Renal cortex interstitium (tissue), 15 donors: Measurements from ENCODE around the gene HIF1AN. TPM values are rescaled to one million over a fixed set of nuclear protein-coding genes. Genes with fewer than 3 reads are reported as not detected.

ENCODE experiments used
- DNase-seq, 11 donors: peaks; one replicate each; pipeline ENCODE4 v3.0.0-alpha.2; 2013; ENCODE audit warnings: low read depth in 9 of 11, low spot score in 4 of 11; ENCODE audit errors: extremely low read depth in 1 of 11
- long read RNA-seq, 16 experiments: transcript quantifications; one replicate each; lab custom pipeline, GENCODE V29; 2026
- polyA plus RNA-seq, 3 donors: library from polyadenylated mRNA; unstranded; fragments of 120-200 nt; gene quantifications; one replicate each; pipeline ENCODE4 v1.2.1, GENCODE V29; 2013; ENCODE audit not compliant: insufficient read length in 3 of 3

HIF1AN gene
- 10 to 100 TPM; 36.9 to 48.4 (median 44.5) TPM for polyA plus RNA-seq
- long read RNA-seq, donor 1, full-length matches to known transcripts, result 5 of 5 reads
- long read RNA-seq, donor 1, partial matches to known transcripts, result 0 of 5 reads
- long read RNA-seq, donor 1, other reads (novel, unspliced or antisense), result 0 of 5 reads
- long read RNA-seq, donor 2, full-length matches to known transcripts, result 7 of 7 reads
- long read RNA-seq, donor 2, partial matches to known transcripts, result 0 of 7 reads
- long read RNA-seq, donor 2, other reads (novel, unspliced or antisense), result 0 of 7 reads
- long read RNA-seq, donor 3, full-length matches to known transcripts, result 19 of 19 reads
- long read RNA-seq, donor 3, partial matches to known transcripts, result 0 of 19 reads
- long read RNA-seq, donor 3, other reads (novel, unspliced or antisense), result 0 of 19 reads
- long read RNA-seq, donor 4, full-length matches to known transcripts, result 5 of 5 reads
- long read RNA-seq, donor 4, partial matches to known transcripts, result 0 of 5 reads
- long read RNA-seq, donor 4, other reads (novel, unspliced or antisense), result 0 of 5 reads
- long read RNA-seq, donor 5, result 0 reads
- long read RNA-seq, donor 6, full-length matches to known transcripts, result 10 of 10 reads
- long read RNA-seq, donor 6, partial matches to known transcripts, result 0 of 10 reads
- long read RNA-seq, donor 6, other reads (novel, unspliced or antisense), result 0 of 10 reads
- long read RNA-seq, donor 7, full-length matches to known transcripts, result 8 of 8 reads
- long read RNA-seq, donor 7, partial matches to known transcripts, result 0 of 8 reads
- long read RNA-seq, donor 7, other reads (novel, unspliced or antisense), result 0 of 8 reads
- long read RNA-seq, donor 8, full-length matches to known transcripts, result 15 of 15 reads
- long read RNA-seq, donor 8, partial matches to known transcripts, result 0 of 15 reads
- long read RNA-seq, donor 8, other reads (novel, unspliced or antisense), result 0 of 15 reads
- long read RNA-seq, donor 9, full-length matches to known transcripts, result 16 of 16 reads
- long read RNA-seq, donor 9, partial matches to known transcripts, result 0 of 16 reads
- long read RNA-seq, donor 9, other reads (novel, unspliced or antisense), result 0 of 16 reads
- long read RNA-seq, donor 10, full-length matches to known transcripts, result 14 of 14 reads
- long read RNA-seq, donor 10, partial matches to known transcripts, result 0 of 14 reads
- long read RNA-seq, donor 10, other reads (novel, unspliced or antisense), result 0 of 14 reads
- long read RNA-seq, donor 11, full-length matches to known transcripts, result 10 of 10 reads
- long read RNA-seq, donor 11, partial matches to known transcripts, result 0 of 10 reads
- long read RNA-seq, donor 11, other reads (novel, unspliced or antisense), result 0 of 10 reads
- long read RNA-seq, donor 12, full-length matches to known transcripts, result 2 of 2 reads
- long read RNA-seq, donor 12, partial matches to known transcripts, result 0 of 2 reads
- long read RNA-seq, donor 12, other reads (novel, unspliced or antisense), result 0 of 2 reads
- long read RNA-seq, donor 13, result 0 reads
- long read RNA-seq, donor 14, full-length matches to known transcripts, result 10 of 36 reads
- long read RNA-seq, donor 14, partial matches to known transcripts, result 26 of 36 reads
- long read RNA-seq, donor 14, other reads (novel, unspliced or antisense), result 0 of 36 reads
- long read RNA-seq, donor 15, full-length matches to known transcripts, result 4 of 4 reads
- long read RNA-seq, donor 15, partial matches to known transcripts, result 0 of 4 reads
- long read RNA-seq, donor 15, other reads (novel, unspliced or antisense), result 0 of 4 reads
- long read RNA-seq, donor 16, full-length matches to known transcripts, result 27 of 27 reads
- long read RNA-seq, donor 16, partial matches to known transcripts, result 0 of 27 reads
- long read RNA-seq, donor 16, other reads (novel, unspliced or antisense), result 0 of 27 reads

DNA sequence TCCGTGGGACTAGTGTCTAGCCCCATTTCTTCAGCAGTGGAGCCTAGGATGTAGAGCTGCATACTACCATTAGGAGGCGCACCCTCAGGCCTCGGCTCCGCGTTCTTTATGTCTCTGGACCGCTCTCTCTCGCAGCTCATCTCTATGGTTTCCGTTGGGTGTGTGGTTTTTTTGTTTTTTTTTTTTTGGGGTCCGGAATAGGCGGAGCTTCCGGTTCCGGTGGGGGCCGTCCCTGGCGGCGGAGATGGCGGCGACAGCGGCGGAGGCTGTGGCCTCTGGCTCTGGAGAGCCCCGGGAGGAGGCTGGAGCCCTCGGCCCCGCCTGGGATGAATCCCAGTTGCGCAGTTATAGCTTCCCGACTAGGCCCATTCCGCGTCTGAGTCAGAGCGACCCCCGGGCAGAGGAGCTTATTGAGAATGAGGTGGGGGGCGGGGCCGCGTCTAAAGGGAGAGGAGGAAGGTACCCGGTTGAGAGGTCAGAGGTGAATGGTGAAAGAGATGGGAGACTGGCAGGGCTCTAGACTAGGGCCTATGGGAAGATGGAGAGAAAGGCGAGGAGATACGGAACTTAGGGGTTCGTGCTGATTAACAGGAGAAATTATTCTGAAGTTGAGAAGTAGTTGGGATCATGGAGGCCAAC is at the start of gene HIF1AN:
Gene HIF1AN (plus strand): TSS at position 229 of the 639 bp plus-strand sequence. CDS start 16 bp downstream, at position 245.
- peak; percentile 85 to 95 (median 91) for DNase-seq

DNA sequence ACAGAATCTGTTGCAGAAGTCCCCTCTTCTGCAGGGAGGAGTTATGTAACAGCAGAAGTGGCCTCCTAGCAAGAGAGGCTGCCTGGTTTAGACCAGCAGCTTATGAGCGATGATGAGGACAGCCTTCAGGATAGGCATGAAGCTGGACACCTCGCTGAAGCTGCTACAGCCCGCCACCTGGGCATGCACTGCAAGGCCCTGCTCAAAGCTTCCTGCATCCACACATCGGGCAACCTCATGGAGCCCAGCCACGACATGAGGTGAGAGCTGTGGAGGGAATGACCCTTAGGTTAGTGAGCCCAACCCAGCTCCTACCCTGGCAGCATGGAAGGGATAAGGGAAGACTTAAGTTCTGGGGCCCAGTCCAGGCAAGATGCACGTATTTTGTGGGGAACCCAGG is 48.2 kb upstream of the HIF1AN start:
- no peak for DNase-seq

DNA sequence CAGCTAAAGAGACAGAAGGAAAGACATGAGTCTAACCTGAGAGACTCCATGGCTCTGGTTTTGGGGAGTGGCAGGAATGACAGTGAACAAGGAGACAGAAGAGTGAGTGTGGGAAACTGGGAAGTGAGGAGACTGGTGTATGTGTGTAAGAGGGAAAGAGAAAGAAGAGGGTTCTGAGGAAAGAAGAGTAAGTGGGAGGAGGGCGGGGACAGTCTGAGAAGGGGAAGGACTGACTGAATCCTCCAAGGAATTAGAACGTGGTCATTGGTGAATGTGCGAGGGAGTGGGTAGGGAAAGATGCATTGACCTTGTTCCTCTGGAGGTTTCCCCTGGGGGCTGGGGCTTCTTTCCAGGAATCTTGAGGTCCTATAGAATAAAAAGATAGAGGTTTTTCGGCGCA is 46.3 kb upstream of the HIF1AN start:
- DNase-seq, result no peak

DNA sequence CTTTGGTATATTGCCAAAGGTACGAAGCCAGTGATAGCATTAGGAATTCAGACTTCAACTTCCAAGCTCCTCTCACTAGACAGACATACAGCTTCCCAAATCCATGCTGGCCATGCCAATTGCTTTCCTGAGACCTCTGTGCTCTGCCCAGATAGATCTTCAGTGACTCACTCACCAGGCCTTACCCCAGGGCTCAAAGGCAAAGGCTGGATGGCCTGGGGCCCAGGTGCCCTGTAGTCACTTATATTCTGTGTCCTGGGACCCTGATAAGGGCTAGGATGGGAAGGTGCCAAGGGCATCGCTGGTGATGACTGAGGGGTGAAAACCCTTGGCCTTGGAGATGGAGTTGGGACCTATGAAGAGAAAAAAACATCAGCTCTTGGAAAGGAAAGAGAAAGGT is 45.2 kb upstream of the HIF1AN start:
- no peak for DNase-seq

DNA sequence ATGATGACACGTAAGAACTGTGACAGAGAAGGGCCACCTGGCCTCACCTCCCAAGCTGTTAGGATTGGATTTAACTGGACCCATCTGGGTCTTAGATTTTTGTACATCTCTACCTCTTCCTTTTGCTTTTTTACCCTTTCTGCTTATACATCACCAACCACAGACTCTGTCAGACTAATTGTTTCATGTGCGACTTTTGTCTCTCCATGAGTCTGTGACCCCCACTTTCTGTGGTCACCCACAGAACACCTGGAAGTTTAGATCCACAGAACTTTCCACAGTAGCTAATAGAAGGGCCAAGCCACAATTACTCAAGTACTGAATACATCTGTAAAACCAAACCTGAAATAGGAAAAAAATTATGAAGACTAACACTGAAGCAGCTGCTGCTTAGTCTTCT is 39.2 kb upstream of the HIF1AN start:
- DNase-seq, result no peak

DNA sequence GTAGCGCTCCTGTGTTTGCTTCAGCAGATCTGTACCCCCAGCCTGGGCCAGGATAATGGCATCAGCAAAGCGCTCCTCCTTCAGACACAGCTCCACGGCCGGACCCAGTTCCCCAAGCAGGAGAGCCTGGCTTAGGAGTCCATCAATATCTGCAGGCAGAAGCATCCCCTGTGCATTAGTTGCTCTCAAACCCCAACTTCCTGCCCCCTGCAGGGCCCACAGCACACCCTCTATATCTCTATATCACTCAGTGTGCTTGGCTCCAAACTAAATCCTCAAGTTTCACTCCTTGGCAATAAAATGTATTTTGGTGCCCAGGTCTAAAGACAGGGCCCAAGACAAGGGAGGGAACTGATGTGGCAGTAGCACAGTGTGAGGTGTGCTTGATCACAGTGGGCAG is 37.7 kb upstream of the HIF1AN start:
- no peak for DNase-seq

DNA sequence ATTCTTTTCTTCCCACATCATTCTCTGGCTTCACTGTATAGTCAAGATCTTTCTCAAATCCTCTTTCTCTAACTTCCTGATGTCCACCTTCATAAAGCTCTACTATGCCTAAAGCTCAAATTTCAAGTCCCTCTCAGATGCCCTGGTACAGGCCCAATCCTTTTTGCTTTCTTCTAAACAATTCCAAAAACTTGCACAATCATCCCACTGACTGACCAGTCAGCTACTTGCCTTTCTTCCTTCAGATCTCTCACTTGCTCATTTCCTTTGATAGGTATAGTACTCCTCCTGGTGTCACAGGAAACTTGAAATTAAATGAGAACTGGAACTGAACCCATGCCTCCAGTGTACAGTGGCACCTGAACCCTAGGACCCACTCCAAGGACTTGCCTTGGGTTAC is 34.3 kb upstream of the HIF1AN start:
- DNase-seq, result no peak

DNA sequence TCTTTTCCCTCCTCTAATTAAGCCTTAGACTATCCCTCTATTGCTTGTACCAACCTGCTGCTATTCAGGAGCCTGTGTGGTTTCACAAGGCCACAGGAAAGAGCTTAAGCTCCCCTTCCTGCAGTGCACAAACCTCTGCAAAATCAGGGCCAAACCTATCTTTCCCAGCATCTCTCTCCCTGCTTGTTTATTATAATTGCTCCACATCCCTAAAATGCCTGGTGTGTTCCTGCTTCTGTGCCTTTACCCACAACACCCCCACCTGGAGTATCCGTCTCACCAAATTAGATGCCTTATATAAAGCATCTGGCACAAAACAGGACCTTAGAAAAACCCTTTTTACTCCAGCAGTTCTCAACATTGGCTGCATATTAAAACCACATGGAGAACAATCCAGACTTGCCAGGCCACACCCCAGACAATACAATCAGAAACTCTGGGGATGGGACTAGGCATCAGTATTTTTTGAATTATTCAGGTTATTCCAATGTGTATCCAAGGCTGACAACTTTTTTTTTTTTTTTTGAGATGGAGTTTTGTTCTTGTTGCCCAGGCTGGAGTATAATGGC is 32.7 kb upstream of the HIF1AN start:
- DNase-seq, result no peak

DNA sequence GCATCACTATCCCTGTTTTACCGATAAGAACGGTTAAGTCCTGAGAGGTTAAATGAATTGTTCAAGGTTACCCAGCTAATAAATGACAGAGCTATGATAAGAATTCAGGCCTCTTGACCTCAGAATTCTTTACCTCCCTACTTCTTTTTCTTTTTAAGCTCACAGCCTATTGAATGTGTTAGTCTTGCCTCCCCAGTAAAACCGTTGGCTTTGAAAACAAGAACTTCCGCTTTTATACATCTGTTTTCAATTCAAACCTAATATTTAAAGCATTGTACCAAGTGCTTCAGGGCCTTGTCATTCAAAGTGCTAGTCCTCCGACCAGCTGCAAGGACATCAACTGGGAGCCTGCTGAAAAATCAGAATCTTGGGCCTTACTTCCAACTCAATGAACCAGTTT is 31.6 kb upstream of the HIF1AN start:
- peak in 1 of 11 donors; percentile 28 for DNase-seq

DNA sequence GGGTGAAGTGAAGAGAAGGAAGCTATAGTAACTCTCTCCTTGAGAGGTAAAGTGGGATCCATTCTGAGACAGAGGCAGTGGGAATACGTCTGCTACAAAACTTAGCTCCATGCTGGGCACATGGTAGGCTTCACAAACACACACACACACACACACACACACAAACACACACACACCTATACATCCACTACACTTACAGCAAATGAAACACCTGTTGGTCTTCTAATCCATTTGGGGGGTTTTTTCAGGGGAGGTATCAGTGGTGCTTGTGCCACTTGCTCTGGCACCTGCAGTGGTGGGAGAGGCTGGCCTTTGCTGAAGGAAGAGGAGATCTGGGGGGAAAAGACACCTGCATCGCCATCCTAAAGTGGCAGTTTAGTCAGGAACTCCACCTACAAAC is 30.6 kb upstream of the HIF1AN start:
- no peak for DNase-seq

DNA sequence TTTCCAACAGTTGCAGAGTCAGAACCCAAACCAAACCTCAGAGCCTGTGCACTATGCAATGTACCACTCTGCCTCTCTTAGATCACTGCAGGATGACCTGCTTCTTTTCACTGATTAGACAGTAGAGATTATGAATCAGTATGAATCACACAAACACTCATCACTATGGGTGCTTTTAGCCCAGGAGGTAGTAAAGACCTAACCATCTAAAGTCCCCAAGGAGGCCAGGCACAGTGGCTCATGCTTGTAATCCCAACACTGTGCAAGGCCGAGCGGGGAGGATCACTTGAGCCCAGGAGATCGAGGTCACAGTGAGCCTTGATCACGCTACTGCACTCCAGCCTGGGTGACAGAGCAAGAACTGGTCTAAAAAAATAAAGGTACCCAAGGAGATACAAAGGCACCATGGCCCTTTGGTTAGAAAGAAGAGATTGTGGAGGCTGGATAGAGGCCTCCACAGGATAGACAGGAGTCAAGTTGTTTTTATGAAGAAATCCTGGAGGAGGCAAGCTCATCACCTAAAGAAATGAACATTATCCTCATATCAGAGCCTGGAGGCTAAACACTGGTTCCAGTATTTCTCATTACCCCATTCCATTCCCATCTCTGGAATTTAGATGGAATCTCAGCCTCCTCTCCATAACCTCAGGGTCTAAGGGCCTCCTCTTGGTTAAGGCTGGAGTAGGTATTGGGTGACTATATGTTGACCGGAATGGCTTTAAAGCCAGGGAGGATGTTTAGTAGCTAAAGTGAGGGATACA is 29.0 kb upstream of the HIF1AN start:
- no peak for DNase-seq

DNA sequence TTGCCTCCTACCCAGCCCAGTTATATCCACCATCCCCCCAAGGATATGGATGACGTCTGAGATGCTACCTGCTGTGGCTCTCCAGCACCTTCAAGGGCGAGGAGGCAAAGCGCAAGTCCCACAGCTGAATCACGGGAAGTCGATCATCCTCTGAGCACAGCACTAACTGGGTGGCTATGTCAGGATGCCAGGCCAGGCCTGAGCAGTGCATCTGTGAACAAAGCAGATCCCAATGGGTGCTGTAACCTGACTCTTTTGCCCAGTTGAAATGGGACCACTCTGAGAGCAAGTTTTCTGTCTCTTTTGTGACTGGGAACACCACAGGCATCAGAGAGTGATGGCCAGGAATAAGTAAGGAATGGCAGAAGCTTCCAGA is 28.4 kb upstream of the HIF1AN start:
- DNase-seq, result no peak

DNA sequence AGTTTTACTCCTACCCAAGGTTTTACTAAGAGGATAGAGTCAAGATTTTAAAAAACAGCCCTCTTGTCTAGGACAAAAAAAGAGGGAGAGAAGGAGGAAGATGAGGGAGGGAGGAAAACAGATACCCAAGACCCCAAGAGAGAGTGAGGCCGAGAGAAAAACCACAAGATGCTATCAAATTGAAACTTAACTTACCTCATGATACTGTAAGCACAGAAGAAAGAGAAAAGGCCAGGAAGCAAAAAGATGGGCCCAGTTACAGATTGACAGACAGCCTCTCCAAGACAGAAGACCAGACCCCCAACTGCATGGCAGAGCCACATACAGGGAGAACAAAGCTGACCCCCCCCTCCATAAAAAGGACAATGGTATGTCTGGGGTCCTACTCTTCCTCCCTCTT is 27.5 kb upstream of the HIF1AN start:
- DNase-seq, result no peak

DNA sequence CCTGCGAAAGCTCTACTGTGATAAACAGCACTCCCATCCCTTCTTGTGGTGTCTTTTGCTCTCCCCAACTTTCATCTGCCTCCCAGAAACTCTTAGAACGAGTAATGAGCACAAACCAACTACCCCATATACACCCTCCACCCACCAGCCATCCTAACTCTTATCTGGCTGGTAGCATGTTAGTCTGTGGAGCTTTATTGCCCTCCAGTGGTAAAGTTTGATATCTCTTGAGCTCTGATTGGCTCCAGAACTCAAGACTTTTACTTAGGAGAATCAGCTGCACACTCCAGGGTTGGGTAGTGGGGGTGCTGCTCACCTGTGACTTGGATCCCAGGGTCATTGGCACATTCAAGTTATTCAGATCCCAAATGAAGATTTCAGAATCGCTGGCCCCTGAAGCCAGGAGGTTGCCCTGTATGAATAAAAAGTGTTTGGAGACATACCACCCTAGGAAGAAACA is 27.0 kb upstream of the HIF1AN start:
- peak in 2 of 11 donors; percentile 19 to 36 for DNase-seq

DNA sequence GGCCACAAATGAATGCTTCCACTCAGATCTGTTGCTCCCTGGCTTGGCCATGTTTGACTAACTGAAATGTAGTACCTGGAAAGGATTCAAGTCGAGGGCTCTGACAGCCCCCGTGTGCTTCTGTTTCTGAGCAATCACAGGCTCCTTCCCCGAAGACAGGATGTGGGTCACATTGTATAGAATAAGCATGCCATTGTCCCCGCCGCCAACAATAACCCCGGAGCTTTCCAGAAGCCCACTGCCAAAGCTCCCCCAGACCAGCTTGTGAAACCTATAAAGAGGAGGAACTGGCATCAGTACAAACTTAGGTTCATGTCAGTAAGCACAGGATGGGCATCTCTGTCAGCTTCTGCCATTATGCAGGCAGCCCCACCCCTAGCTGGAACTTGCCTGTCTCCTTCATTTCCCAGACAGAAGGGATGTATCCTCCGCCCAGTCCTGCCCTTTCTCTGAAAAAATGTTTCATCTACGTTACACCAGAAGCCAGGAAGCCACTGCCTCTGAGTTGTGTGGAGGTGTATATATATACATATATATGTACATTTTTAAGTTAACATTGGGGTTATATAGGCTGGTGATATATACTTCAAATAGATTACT is 26.4 kb upstream of the HIF1AN start:
- DNase-seq, result no peak
